ENCODE results near the gene PJA2.

GRCh38 chr5:109399092-109399759 lies 10.5 kb downstream of the PJA2 start:
- no peak for TF ChIP-seq CTCF (IDR thresholded peaks at IDR 0.05)
- TF ChIP-seq POLR2AphosphoS5 (IDR thresholded peaks at IDR 0.05), result no peak

Measured in breast epithelium (tissue), 3 donors.